GM18858 (cell line): ENCODE results near the gene NDUFAF5.

Source experiments
- ATAC-seq: cut with Tn5 transposase; IDR thresholded peaks from one replicate; pipeline ENCODE4 v1.9.1; 2021; ENCODE audit not compliant: unreplicated experiment

NDUFAF5 gene

DNA sequence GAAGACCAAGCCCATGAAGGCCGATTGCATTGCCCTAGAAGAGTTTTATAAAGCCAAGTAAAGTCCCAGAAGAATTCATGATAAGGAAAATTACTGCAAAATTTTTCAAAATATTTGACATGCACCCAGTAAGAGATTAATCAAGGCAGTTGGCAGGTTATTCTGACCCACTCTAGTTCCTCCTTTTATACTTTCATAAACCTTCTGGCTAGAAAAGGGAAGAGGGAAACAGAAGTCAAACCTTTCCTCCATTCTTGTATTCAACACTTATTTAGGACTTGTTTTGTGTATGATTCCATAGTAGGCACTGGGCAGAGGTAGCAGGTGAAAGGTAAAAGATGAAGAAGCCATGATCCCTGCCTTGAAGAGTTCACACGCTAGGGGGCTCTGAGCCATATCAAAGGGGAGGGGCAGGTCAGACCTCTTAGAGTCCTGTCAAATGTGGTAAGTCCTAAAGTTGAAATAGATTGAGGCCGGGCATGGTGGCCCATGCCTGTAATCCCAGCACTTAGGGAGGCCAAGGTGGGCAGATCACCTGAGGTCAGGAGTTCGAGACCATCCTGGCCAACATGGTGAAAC is 85.4 kb downstream of the NDUFAF5 start:
- ATAC-seq, result no peak
